Measurements from ENCODE around the gene CDC42BPB. TPM values are rescaled to one million over a fixed set of nuclear protein-coding genes. Genes with fewer than 3 reads are reported as not detected.
"Not testable (repeated sequence)": the region's sequence is repeated elsewhere in the genome, so short reads cannot be mapped to it uniquely, and the experiment has no call there.

Gene CDC42BPB
- total RNA-seq, 1 donor from 2014 or later, result 147 TPM

GRCh38 chr14:102930138-102930752 is 127.1 kb downstream of the CDC42BPB start:
- no peak for DNase-seq (ENCODE audit: low read depth)
- Histone ChIP-seq H3K27me3 (ENCODE audit: control insufficient read depth, insufficient read depth, low read length) (peaks cover 45% of the 10 kb centered on the region), H3K4me3 (ENCODE audit: low read depth, low read length) (no peak overlapping the region), H3K36me3 (ENCODE audit: control insufficient read depth, insufficient read depth, low read length) (peaks cover 1% of the 10 kb centered on the region)
- TF ChIP-seq CTCF (IDR thresholded peaks at IDR 0.05; ENCODE audit: insufficient read depth, low read length, poor library complexity, severe bottlenecking), result no peak

GRCh38 chr14:102929241-102930137 is 127.9 kb downstream of the CDC42BPB start:
- DNase-seq (ENCODE audit: low read depth), result no peak
- Histone ChIP-seq H3K4me3 (ENCODE audit: low read depth, low read length) (no peak overlapping the region), H3K36me3 (ENCODE audit: control insufficient read depth, insufficient read depth, low read length) (peaks cover 1% of the 10 kb centered on the region), H3K27me3 (ENCODE audit: control insufficient read depth, insufficient read depth, low read length) (peaks cover 51% of the 10 kb centered on the region)
- TF ChIP-seq CTCF (IDR thresholded peaks at IDR 0.05; ENCODE audit: insufficient read depth, low read length, poor library complexity, severe bottlenecking), result no peak

- Histone ChIP-seq H3K4me3 (ENCODE audit: low read depth, low read length) (peak overlapping the region; percentile 28), H3K36me3 (ENCODE audit: control insufficient read depth, insufficient read depth, low read length) (peaks cover 1% of the 10 kb centered on the region), H3K27me3 (ENCODE audit: control insufficient read depth, insufficient read depth, low read length) (peaks cover 60% of the 10 kb centered on the region)
- no peak for TF ChIP-seq CTCF (IDR thresholded peaks at IDR 0.05; ENCODE audit: insufficient read depth, low read length, poor library complexity, severe bottlenecking)
- DNase-seq (ENCODE audit: low read depth), result no peak
These were observed 128.7 kb downstream of the CDC42BPB start for GRCh38 chr14:102928412-102929240.

- TF ChIP-seq CTCF (IDR thresholded peaks at IDR 0.05; ENCODE audit: insufficient read depth, low read length, poor library complexity, severe bottlenecking), result no peak
- H3K36me3 ChIP-seq (ENCODE audit: control insufficient read depth, insufficient read depth, low read length), result peaks cover 1% of the 10 kb centered on the region
- H3K4me3 ChIP-seq (ENCODE audit: low read depth, low read length), result peak overlapping the region; percentile 28
- peaks cover 67% of the 10 kb centered on the region for H3K27me3 ChIP-seq (ENCODE audit: control insufficient read depth, insufficient read depth, low read length)
- no peak for DNase-seq (ENCODE audit: low read depth)
These were observed 129.4 kb downstream of the CDC42BPB start for GRCh38 chr14:102927878-102928411.

GRCh38 chr14:102927346-102927877 is 129.9 kb downstream of the CDC42BPB start:
- no peak for DNase-seq (ENCODE audit: low read depth)
- Histone ChIP-seq H3K36me3 (ENCODE audit: control insufficient read depth, insufficient read depth, low read length) (peaks cover 1% of the 10 kb centered on the region), H3K27me3 (ENCODE audit: control insufficient read depth, insufficient read depth, low read length) (peaks cover 72% of the 10 kb centered on the region), H3K4me3 (ENCODE audit: low read depth, low read length) (no peak overlapping the region)
- TF ChIP-seq CTCF (IDR thresholded peaks at IDR 0.05; ENCODE audit: insufficient read depth, low read length, poor library complexity, severe bottlenecking), result no peak

- H3K36me3 ChIP-seq (ENCODE audit: control insufficient read depth, insufficient read depth, low read length); H3K4me3 ChIP-seq (ENCODE audit: low read depth, low read length); DNase-seq (ENCODE audit: low read depth): not testable (repeated sequence)
- peaks cover 77% of the 10 kb centered on the region for H3K27me3 ChIP-seq (ENCODE audit: control insufficient read depth, insufficient read depth, low read length)
These were observed 130.5 kb downstream of the CDC42BPB start for GRCh38 chr14:102926840-102927239.
